Adrenal gland (tissue), 5 donors: ENCODE data around the gene GLS.

Source experiments
- CTCF ChIP-seq, 6 experiments: fragments of 450-650 bp in 4 of 6; fragments of 200-600 bp in 2 of 6; sonication (generic) in 1 of 6; IDR thresholded peaks; 1 replicate in 5 of 6; 2 replicates in 1 of 6; pipeline versions ENCODE4 v1.5.1 to v1.8.0; 2016 to 2021; ENCODE audit warnings: antibody characterized with exemption in 6 of 6, mild to moderate bottlenecking in 2 of 6, moderate library complexity in 1 of 6
- POLR2A ChIP-seq, 2 donors: fragments of 450-650 bp; IDR thresholded peaks; one replicate each; pipeline ENCODE4 v1.6.1; 2017; ENCODE audit warnings: antibody characterized with exemption in 2 of 2, mild to moderate bottlenecking in 2 of 2, moderate library complexity in 1 of 2
- donor health status: DM: no; HTN: no; CAD: no.

- TF ChIP-seq CTCF (IDR thresholded peaks at IDR 0.05) (no peak), POLR2A (IDR thresholded peaks at IDR 0.05) (no peak)
Measured at GRCh38 chr2:191014653-191015020, 134.0 kb downstream of the GLS start.
